H1 (cell line): ENCODE measurements around the gene CACNA1C. TPM values are rescaled to one million over a fixed set of nuclear protein-coding genes. Genes with fewer than 3 reads are reported as not detected.

Source experiments
- CTCF ChIA-PET: fragments of 300-600 bp; sonication (Branson Sonifier 250); formaldehyde crosslinking; loops from one replicate; lab custom pipeline; 2021; ENCODE audit not compliant: partially characterized antibody; lab: Charles Lee
- POLR2A ChIA-PET: fragments of 300-600 bp; sonication (Branson Sonifier 250); formaldehyde crosslinking; loops from one replicate; lab custom pipeline; 2021; ENCODE audit warnings: inconsistent platforms; ENCODE audit not compliant: partially characterized antibody; lab: Charles Lee
- DNase-seq, 2 experiments: peaks; one replicate each; pipeline versions ENCODE4 v3.0.0 to v3.0.0-alpha.2; 2010 to 2022; ENCODE audit warnings: low spot score in 2 of 2, low read depth in 1 of 2, mixed read lengths in 1 of 2
- FAIRE-seq: peaks from 2 replicates; lab custom pipeline; 2011; peaks lifted over from hg19 to GRCh38; lab: Jason Lieb, UNC
- H2AFZ ChIP-seq: 2 replicates; pipeline ENCODE4 v1.8.1; 2012; ENCODE audit warnings: low read length, inconsistent platforms
- H2AK5ac ChIP-seq: 2 replicates; pipeline ENCODE4 v1.6.1; 2013; ENCODE audit warnings: low read depth, low read length
- H2BK120ac ChIP-seq: replicated peaks from 2 replicates; pipeline ENCODE3; 2013; ENCODE audit warnings: low read depth, low read length, inconsistent platforms
- H2BK12ac ChIP-seq: 2 replicates; pipeline ENCODE4 v1.6.1; 2013; ENCODE audit warnings: low read depth, low read length
- H2BK15ac ChIP-seq: 2 replicates; pipeline ENCODE4 v1.6.1; 2013; ENCODE audit warnings: low read length
- H2BK20ac ChIP-seq: 2 replicates; pipeline ENCODE4 v1.6.1; 2013; ENCODE audit warnings: low read length
- H2BK5ac ChIP-seq: 2 replicates; pipeline ENCODE4 v1.6.1; 2013; ENCODE audit warnings: low read depth, low read length
- H3K14ac ChIP-seq: 2 replicates; pipeline ENCODE4 v1.6.1; 2013; ENCODE audit warnings: inconsistent platforms; ENCODE audit not compliant: insufficient read length
- H3K18ac ChIP-seq: 2 replicates; pipeline ENCODE4 v1.6.1; 2013; ENCODE audit warnings: low read length; ENCODE audit errors: extremely low read depth
- H3K23ac ChIP-seq: 2 replicates; pipeline ENCODE4 v1.6.1; 2013; ENCODE audit warnings: inconsistent platforms; ENCODE audit not compliant: insufficient read length
- H3K23me2 ChIP-seq: 2 replicates; pipeline ENCODE4 v1.6.1; 2013; ENCODE audit warnings: low read depth, low read length
- H3K27ac ChIP-seq: 2 replicates; pipeline ENCODE4 v1.6.1; 2011; ENCODE audit warnings: low read depth, low read length, inconsistent platforms
- H3K27me3 ChIP-seq, 4 experiments: replicated peaks in 1 of 4; 1 replicate in 1 of 4; 2 replicates in 3 of 4; pipeline versions ENCODE4 v1.6.1 to v1.8.1; 2011 to 2013; ENCODE audit warnings: low read length in 3 of 4, mild to moderate bottlenecking in 3 of 4, inconsistent platforms in 2 of 4, mixed read lengths in 2 of 4, moderate library complexity in 1 of 4; ENCODE audit not compliant: control insufficient read depth in 3 of 4, insufficient read depth in 3 of 4; ENCODE audit errors: extremely low read depth in 1 of 4
- H3K36me3 ChIP-seq, 4 experiments: 2 replicates each; pipeline versions ENCODE4 v1.6.1 to v1.8.1; 2011 to 2013; ENCODE audit warnings: mild to moderate bottlenecking in 4 of 4, low read length in 3 of 4, moderate library complexity in 2 of 4, control low read depth in 1 of 4, inconsistent platforms in 1 of 4; ENCODE audit not compliant: insufficient read depth in 4 of 4, control insufficient read depth in 2 of 4
- H3K4ac ChIP-seq: replicated peaks from 2 replicates; pipeline ENCODE3; 2013; ENCODE audit warnings: low read length, low read depth, mixed read lengths, inconsistent platforms; ENCODE audit not compliant: insufficient read length
- H3K4me1 ChIP-seq, 4 experiments: replicated peaks in 1 of 4; 1 replicate in 1 of 4; 2 replicates in 3 of 4; pipeline versions ENCODE4 v1.6.1 to v1.8.1; 2011 to 2013; ENCODE audit warnings: low read length in 3 of 4, inconsistent platforms in 2 of 4, mixed read lengths in 1 of 4; ENCODE audit not compliant: insufficient read depth in 4 of 4, control insufficient read depth in 3 of 4
- H3K4me2 ChIP-seq, 2 experiments: 2 replicates each; pipeline versions ENCODE4 v1.6.1 to v1.8.1; 2011 to 2013; ENCODE audit warnings: low read depth in 2 of 2, low read length in 2 of 2, control low read depth in 1 of 2, inconsistent platforms in 1 of 2, mild to moderate bottlenecking in 1 of 2; ENCODE audit not compliant: insufficient read depth in 1 of 2
- H3K4me3 ChIP-seq, 4 experiments: fragments of 200-600, 300-600 bp in 1 of 4; sonication (generic), shearing (Covaris generic), sonication (Bioruptor Twin) in 1 of 4; 2 replicates each; pipeline versions ENCODE4 v1.5.1 to v1.8.1; 2011 to 2016; ENCODE audit warnings: low read length in 4 of 4, low read depth in 3 of 4, control low read depth in 2 of 4, inconsistent platforms in 2 of 4, mild to moderate bottlenecking in 2 of 4, mixed read lengths in 1 of 4, moderate library complexity in 1 of 4; ENCODE audit not compliant: insufficient read depth in 2 of 4; ENCODE audit errors: extremely low read depth in 1 of 4
- H3K56ac ChIP-seq: replicated peaks from 2 replicates; pipeline ENCODE3; 2013; ENCODE audit warnings: low read depth, mild to moderate bottlenecking, mixed read lengths, low read length, inconsistent platforms; ENCODE audit not compliant: insufficient read length
- H3K79me1 ChIP-seq: 2 replicates; pipeline ENCODE4 v1.6.1; 2013; ENCODE audit warnings: low read depth, low read length, control low read depth
- H3K79me2 ChIP-seq, 2 experiments: 2 replicates each; pipeline versions ENCODE4 v1.6.1 to v1.8.1; 2012 to 2013; ENCODE audit warnings: low read length in 2 of 2, mild to moderate bottlenecking in 2 of 2, inconsistent platforms in 1 of 2; ENCODE audit not compliant: insufficient read depth in 2 of 2, control insufficient read depth in 1 of 2
- H3K9ac ChIP-seq, 4 experiments: replicated peaks in 1 of 4; 1 replicate in 1 of 4; 2 replicates in 3 of 4; pipeline versions ENCODE4 v1.6.1 to v1.8.1; 2011 to 2013; ENCODE audit warnings: low read depth in 3 of 4, low read length in 3 of 4, control low read depth in 2 of 4, mild to moderate bottlenecking in 2 of 4, moderate library complexity in 2 of 4, inconsistent platforms in 1 of 4; ENCODE audit errors: extremely low read depth in 1 of 4
- H3K9me3 ChIP-seq, 2 experiments: 2 replicates each; pipeline versions ENCODE4 v1.6.1 to v1.8.1; 2012 to 2013; ENCODE audit warnings: mild to moderate bottlenecking in 2 of 2, moderate library complexity in 2 of 2, control low read depth in 1 of 2, inconsistent platforms in 1 of 2, low read depth in 1 of 2, low read length in 1 of 2, mixed read lengths in 1 of 2; ENCODE audit not compliant: insufficient read depth in 2 of 2
- H4K20me1 ChIP-seq, 2 experiments: replicated peaks in 1 of 2; 2 replicates each; pipeline versions ENCODE3 to v1.8.1; 2011 to 2013; ENCODE audit warnings: inconsistent platforms in 2 of 2, low read length in 2 of 2, mild to moderate bottlenecking in 1 of 2; ENCODE audit not compliant: insufficient read depth in 2 of 2, control insufficient read depth in 1 of 2
- H4K5ac ChIP-seq: 2 replicates; pipeline ENCODE4 v1.6.1; 2013; ENCODE audit warnings: low read length, low read depth, mixed read lengths, inconsistent platforms; ENCODE audit not compliant: insufficient read length
- H4K8ac ChIP-seq: 2 replicates; pipeline ENCODE4 v1.8.0; 2013; ENCODE audit warnings: mild to moderate bottlenecking, moderate library complexity, low read length, inconsistent platforms; ENCODE audit not compliant: insufficient read depth; ENCODE audit errors: extremely low read depth
- H4K91ac ChIP-seq: replicated peaks from 2 replicates; pipeline ENCODE3; 2013; ENCODE audit warnings: low read length, mixed read lengths, inconsistent platforms; ENCODE audit not compliant: insufficient read length
- BCL11A ChIP-seq, 2 experiments: IDR thresholded peaks; one replicate each; pipeline ENCODE4 v1.6.1; 2011; ENCODE audit warnings: low read depth in 2 of 2, low read length in 2 of 2, mild to moderate bottlenecking in 2 of 2
- CTCF ChIP-seq, 3 experiments: IDR thresholded peaks; 1 replicate in 2 of 3; 2 replicates in 1 of 3; pipeline versions ENCODE4 v1.5.1 to v1.6.1; 2011; ENCODE audit warnings: low read length in 3 of 3, mild to moderate bottlenecking in 3 of 3, inconsistent platforms in 2 of 3, low read depth in 1 of 3, moderate library complexity in 1 of 3; ENCODE audit not compliant: insufficient read depth in 1 of 3; ENCODE audit errors: control extremely low read depth in 1 of 3
- PHF8 ChIP-seq: fragments of 200-600 bp; sonication (generic); conservative IDR thresholded peaks from 2 replicates; pipeline ENCODE4 v1.7.1; 2012; ENCODE audit warnings: low read depth, mild to moderate bottlenecking, inconsistent platforms, low read length, moderate library complexity
- RAD21 ChIP-seq, 2 experiments: IDR thresholded peaks in 1 of 2; conservative IDR thresholded peaks in 1 of 2; 2 replicates each; pipeline ENCODE4 v1.6.1; 2011; ENCODE audit warnings: low read depth in 2 of 2, low read length in 2 of 2, improper control_type of control experiment in 1 of 2, inconsistent platforms in 1 of 2, mild to moderate bottlenecking in 1 of 2, moderate library complexity in 1 of 2
- TEAD4 ChIP-seq: IDR thresholded peaks from 2 replicates; pipeline ENCODE4 v1.6.1; 2012; ENCODE audit warnings: low read depth, low read length, inconsistent platforms, mixed read lengths
- WGBS, 2 experiments: shearing (Covaris generic) in 1 of 2; methylation state at CpG; one replicate each; pipeline versions ENCODE4 v1.1.6 to v1.1.7; 2013 to 2015; ENCODE audit warnings: low lambda C conversion rate in 2 of 2, mixed read lengths in 2 of 2, inconsistent platforms in 1 of 2, low coverage in 1 of 2, missing lambda C conversion rate in 1 of 2; ENCODE audit not compliant: insufficient replicate concordance in 2 of 2, insufficient coverage in 1 of 2, insufficient read length in 1 of 2; ENCODE audit errors: extremely low coverage in 1 of 2, missing lambda C conversion rate in 1 of 2; 5-methylcytosine and 5-hydroxymethylcytosine counted together
- polyA plus RNA-seq, 7 experiments: library from polyadenylated mRNA; depleted of rRNA in 3 of 7; stranded (reverse) in 5 of 7; unstranded in 2 of 7; fragments of >200 nt in 5 of 7; fragments of 200-250 nt in 2 of 7; gene quantifications; 1 replicate in 5 of 7; 2 replicates in 1 of 7; 4 replicates in 1 of 7; pipeline versions ENCODE4 v1.2.1 to v1.2.3, GENCODE V29; 2011 to 2013; ENCODE audit warnings: missing spikeins in 2 of 7, mixed read lengths in 2 of 7
- total RNA-seq: library from RNA; stranded (reverse); fragmentation: NEBNext Ultra II Directional; extraction: Animal tissue kit (Norgen Biotek cat#: 25700); gene quantifications from 2 replicates; pipeline ENCODE4 v1.2.1, GENCODE V29; 2021

The CACNA1C gene
- total and polyA plus RNA-seq, 2 of the 8 experiments (the other 6 are each of a cell fraction or from before 2014, with no cell fraction given) = 1.3 TPM

GRCh38 chr12:2693244-2693860, 640.6 kb downstream of the CACNA1C start:
- Histone ChIP-seq H2AFZ (peak overlapping the region; percentile 70), H3K23me2 (peaks cover 9% of the 10 kb centered on the region; the same call in 1 of the 2 replicates)
- 65% methylated on average over 10 of the region's 10 CpGs; no CpG with 5 or more reads in 1 of the 2 experiments for WGBS, 2 experiments

More at GRCh38 chr12:2693244-2693860, 640.6 kb downstream of the CACNA1C start:
- no peak overlapping the region for H2AK5ac ChIP-seq
- POLR2A ChIA-PET = no interaction called here
- TF ChIP-seq PHF8 (no peak), CTCF (IDR thresholded peaks at IDR 0.05; ENCODE audit: control extremely low read depth in 1 of 3, insufficient read depth in 1 of 3, low read depth in 1 of 3, low read length in 3 of 3) (peak; percentile 13 to 41 (median 19); a peak in 3 of 4 replicates), RAD21 (IDR thresholded peaks at IDR 0.05 in 1 of 2, conservative IDR thresholded peaks at IDR 0.05 in 1 of 2; ENCODE audit: low read depth in 2 of 2, low read length in 2 of 2) (0 out of 4 replicates have a peak, but pooled peaks have one; percentile 2 to 21), TEAD4 (peak; percentile 11; the same call in 1 of the 2 replicates), BCL11A (IDR thresholded peaks at IDR 0.05; ENCODE audit: low read depth in 2 of 2, low read length in 2 of 2) (no peak)
- TF ChIP-seq, all 59 proteins: peak for 3
- no peak overlapping the region for H3K4ac ChIP-seq
- no peak overlapping the region for H3K9ac ChIP-seq
- peak overlapping the region; percentile 5; the same call in 1 of the 2 replicates for H2BK12ac ChIP-seq
- no peak for DNase-seq
- H4K8ac ChIP-seq = 0 out of 2 replicates have a peak overlapping the region, but pooled peaks have one; percentile 21
- no peak overlapping the region for H3K23ac ChIP-seq
- H3K79me1 ChIP-seq = no peaks in the 10 kb centered on the region
- no peaks in the 10 kb centered on the region for H4K20me1 ChIP-seq
- no peak overlapping the region for H4K5ac ChIP-seq
- no peak overlapping the region for H3K4me3 ChIP-seq
- no peak overlapping the region for H2BK5ac ChIP-seq
- no peak for FAIRE-seq
- no peak overlapping the region for H3K27ac ChIP-seq
- H3K27me3 ChIP-seq = peaks cover 0 to 10% (median 6%) of the 10 kb centered on the region in 4 experiments; a peak in 3 of 7 replicates
- H2BK15ac ChIP-seq = no peak overlapping the region
- H3K4me2 ChIP-seq = peak overlapping the region in 1 of 2 experiments; percentile 14; a peak in 2 of 4 replicates
- no peaks in the 10 kb centered on the region for H3K36me3 ChIP-seq
- CTCF ChIA-PET = interaction anchor here (0.8 to 1.2 kb wide), 4 partner anchors 33 to 129 kb away, joined by 3 to 4 read pairs (median 3); no protein-coding TSS in a partner anchor
- H2BK20ac ChIP-seq = no peak overlapping the region
- H3K4me1 ChIP-seq = peaks cover 0 to 8% (median 4%) of the 10 kb centered on the region in 4 experiments; a peak in 4 of 7 replicates
- no peak overlapping the region for H3K18ac ChIP-seq
- H4K91ac ChIP-seq = peak overlapping the region; percentile 13
- no peak overlapping the region for H3K14ac ChIP-seq
- no peaks in the 10 kb centered on the region for H3K79me2 ChIP-seq
- peaks cover 0 to under 1% of the 10 kb centered on the region in 2 experiments; a peak in 1 of 4 replicates for H3K9me3 ChIP-seq
- no peak overlapping the region for H2BK120ac ChIP-seq
- no peak overlapping the region for H3K56ac ChIP-seq
